ENCODE data around the gene SULT1C3.

DNA sequence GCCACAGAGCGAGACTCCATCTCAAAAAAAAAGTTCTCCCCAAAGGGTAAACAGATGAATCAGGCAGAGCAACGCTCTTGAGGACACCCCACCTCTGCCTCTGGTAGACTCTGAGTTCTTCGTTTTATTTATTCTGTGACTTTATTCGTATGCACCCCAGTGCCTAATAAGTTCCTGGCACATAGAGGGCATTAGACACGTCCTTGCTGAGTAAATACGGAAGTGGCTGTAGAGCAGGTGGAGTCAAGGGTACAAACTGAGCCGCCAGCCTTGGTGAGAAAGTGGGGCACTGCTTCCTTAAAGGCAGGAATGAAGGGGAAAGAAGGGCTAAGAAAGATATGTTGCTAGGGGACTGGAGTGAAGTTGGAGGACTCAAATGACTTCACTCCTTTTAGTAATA lies 61.8 kb downstream of the SULT1C3 start:
- TF ChIP-seq, protein P1, sequence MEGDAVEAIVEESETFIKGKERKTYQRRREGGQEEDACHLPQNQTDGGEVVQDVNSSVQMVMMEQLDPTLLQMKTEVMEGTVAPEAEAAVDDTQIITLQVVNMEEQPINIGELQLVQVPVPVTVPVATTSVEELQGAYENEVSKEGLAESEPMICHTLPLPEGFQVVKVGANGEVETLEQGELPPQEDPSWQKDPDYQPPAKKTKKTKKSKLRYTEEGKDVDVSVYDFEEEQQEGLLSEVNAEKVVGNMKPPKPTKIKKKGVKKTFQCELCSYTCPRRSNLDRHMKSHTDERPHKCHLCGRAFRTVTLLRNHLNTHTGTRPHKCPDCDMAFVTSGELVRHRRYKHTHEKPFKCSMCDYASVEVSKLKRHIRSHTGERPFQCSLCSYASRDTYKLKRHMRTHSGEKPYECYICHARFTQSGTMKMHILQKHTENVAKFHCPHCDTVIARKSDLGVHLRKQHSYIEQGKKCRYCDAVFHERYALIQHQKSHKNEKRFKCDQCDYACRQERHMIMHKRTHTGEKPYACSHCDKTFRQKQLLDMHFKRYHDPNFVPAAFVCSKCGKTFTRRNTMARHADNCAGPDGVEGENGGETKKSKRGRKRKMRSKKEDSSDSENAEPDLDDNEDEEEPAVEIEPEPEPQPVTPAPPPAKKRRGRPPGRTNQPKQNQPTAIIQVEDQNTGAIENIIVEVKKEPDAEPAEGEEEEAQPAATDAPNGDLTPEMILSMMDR (IDR thresholded peaks at IDR 0.05), result no peak
- TF ChIP-seq POLR2A (IDR thresholded peaks at IDR 0.05), result no peak
